ENCODE data around the gene KIAA1210. TPM values are rescaled to one million over a fixed set of nuclear protein-coding genes. Genes with fewer than 3 reads are reported as not detected.

KIAA1210 gene
- total and polyA plus RNA-seq, 3 experiments from 2014 or later: not detected

- POLR2A ChIA-PET: no interaction called here
- CTCF ChIA-PET: no interaction called here
- no peaks in the 10 kb centered on the region for H3K27me3 ChIP-seq (ENCODE audit: insufficient read depth, low read length, poor library complexity, severe bottlenecking)
- no peak overlapping the region for H3K4me3 ChIP-seq (ENCODE audit: low read length)
- Mint-ChIP-seq H3K27me3 (peaks cover 9 to 13% of the 10 kb centered on the region in 2 donors), H3K4me3 (no peak overlapping the region), H3K9me3 (no peaks in the 10 kb centered on the region), H3K27ac (no peak overlapping the region), H3K4me1 (no peaks in the 10 kb centered on the region), H3K36me3 (no peaks in the 10 kb centered on the region)
- no peaks in the 10 kb centered on the region for H3K9me3 ChIP-seq (ENCODE audit: low read length)
- DNase-seq: no peak
- no peak overlapping the region for H3K27ac ChIP-seq (ENCODE audit: low read depth, low read length)
- no peaks in the 10 kb centered on the region for H3K36me3 ChIP-seq (ENCODE audit: insufficient read depth, low read length)
- no peaks in the 10 kb centered on the region for H3K4me1 ChIP-seq (ENCODE audit: insufficient read depth, low read length)
Observed at GRCh38 chrX:119089619-119090018, 38.0 kb downstream of the KIAA1210 start.

DNA sequence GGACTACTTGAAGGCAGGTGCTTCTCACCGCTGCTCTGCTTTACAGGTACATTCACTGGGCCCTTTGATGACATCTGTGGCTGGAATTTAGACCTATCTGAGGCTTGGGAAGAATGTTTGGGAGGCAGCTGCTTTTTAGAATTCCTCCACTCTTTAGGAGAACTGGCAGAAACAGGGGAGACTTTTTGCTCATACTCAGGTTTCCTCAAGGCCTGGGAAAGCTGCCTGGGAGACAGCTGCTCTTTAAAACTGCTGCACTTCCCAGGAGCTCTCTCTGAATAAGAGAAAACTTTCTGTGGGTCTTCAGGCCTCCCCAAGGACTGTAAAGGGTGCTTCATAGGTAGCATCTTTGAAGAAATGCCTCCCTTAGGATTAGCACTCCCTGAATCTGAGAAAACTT lies 40.5 kb downstream of the KIAA1210 start:
- H3K27ac Mint-ChIP-seq: no peak overlapping the region
- peaks cover 10% of the 10 kb centered on the region in 2 donors for H3K27me3 Mint-ChIP-seq
- H3K4me1 Mint-ChIP-seq: no peaks in the 10 kb centered on the region
- H3K36me3 Mint-ChIP-seq: no peaks in the 10 kb centered on the region
- no peak overlapping the region for H3K4me3 ChIP-seq (ENCODE audit: low read length)
- no peaks in the 10 kb centered on the region for H3K27me3 ChIP-seq (ENCODE audit: insufficient read depth, low read length, poor library complexity, severe bottlenecking)
- no peak overlapping the region for H3K4me3 Mint-ChIP-seq
- H3K9me3 Mint-ChIP-seq: no peaks in the 10 kb centered on the region
- no peaks in the 10 kb centered on the region for H3K9me3 ChIP-seq (ENCODE audit: low read length)
- no peaks in the 10 kb centered on the region for H3K4me1 ChIP-seq (ENCODE audit: insufficient read depth, low read length)
- DNase-seq: no peak
- H3K27ac ChIP-seq (ENCODE audit: low read depth, low read length): no peak overlapping the region
- ChIA-PET CTCF (no interaction called here), POLR2A (no interaction called here)
- no peaks in the 10 kb centered on the region for H3K36me3 ChIP-seq (ENCODE audit: insufficient read depth, low read length)

DNA sequence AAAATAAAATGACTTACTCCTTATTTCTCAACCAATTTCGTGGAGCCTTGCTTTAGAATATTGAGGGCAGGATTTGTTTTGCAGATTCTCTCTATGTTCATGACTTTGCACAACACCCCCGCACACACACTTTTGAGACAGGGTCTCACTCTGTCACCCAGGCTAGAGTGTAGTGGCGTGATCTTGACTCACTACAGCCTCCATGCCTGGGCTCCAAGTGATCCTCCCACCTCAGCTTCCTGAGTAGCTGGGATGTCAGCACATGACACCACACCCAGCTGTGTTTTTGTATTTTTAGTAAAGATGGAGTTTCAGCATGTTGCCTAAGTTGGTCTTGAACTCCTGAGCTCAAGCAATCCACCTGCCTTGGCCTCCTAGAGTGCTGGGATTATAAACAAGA lies 42.8 kb downstream of the KIAA1210 start:
- H3K4me3 ChIP-seq (ENCODE audit: low read length): no peak overlapping the region
- H3K36me3 Mint-ChIP-seq: no peaks in the 10 kb centered on the region
- H3K27ac ChIP-seq (ENCODE audit: low read depth, low read length): no peak overlapping the region
- H3K4me3 Mint-ChIP-seq: no peak overlapping the region
- no peak overlapping the region for H3K27ac Mint-ChIP-seq
- no peaks in the 10 kb centered on the region for H3K4me1 Mint-ChIP-seq
- no peaks in the 10 kb centered on the region for H3K9me3 Mint-ChIP-seq
- H3K27me3 ChIP-seq (ENCODE audit: insufficient read depth, low read length, poor library complexity, severe bottlenecking): no peaks in the 10 kb centered on the region
- H3K9me3 ChIP-seq (ENCODE audit: low read length): no peaks in the 10 kb centered on the region
- H3K27me3 Mint-ChIP-seq: peaks cover 8 to 11% of the 10 kb centered on the region in 2 donors
- H3K36me3 ChIP-seq (ENCODE audit: insufficient read depth, low read length): no peaks in the 10 kb centered on the region
- ChIA-PET CTCF (no interaction called here), POLR2A (no interaction called here)
- no peaks in the 10 kb centered on the region for H3K4me1 ChIP-seq (ENCODE audit: insufficient read depth, low read length)
- no peak for DNase-seq

DNA sequence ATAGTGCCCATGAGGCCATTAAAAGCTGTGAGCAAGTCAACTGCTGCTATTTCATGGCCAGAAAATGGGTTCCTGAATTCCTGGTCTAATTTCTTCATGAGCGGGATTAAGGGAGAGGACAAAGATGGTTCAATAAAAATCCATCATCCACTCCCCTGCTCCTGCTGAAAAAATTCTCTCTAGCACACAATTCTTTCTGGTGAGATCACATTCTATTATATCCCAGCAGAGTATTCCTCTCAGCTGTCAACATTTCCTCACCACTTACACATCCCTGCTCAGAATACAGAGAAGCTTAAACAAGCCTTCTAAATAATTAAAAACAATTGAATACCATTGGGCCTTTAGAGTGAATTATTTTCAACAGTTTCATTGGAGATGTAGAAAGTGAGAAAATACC lies 45.3 kb downstream of the KIAA1210 start:
- ChIA-PET CTCF (no interaction called here), POLR2A (no interaction called here)
- H3K27ac ChIP-seq (ENCODE audit: low read depth, low read length): no peak overlapping the region
- no peaks in the 10 kb centered on the region for H3K4me1 ChIP-seq (ENCODE audit: insufficient read depth, low read length)
- no peak overlapping the region for H3K4me3 Mint-ChIP-seq
- H3K36me3 ChIP-seq (ENCODE audit: insufficient read depth, low read length): no peaks in the 10 kb centered on the region
- no peaks in the 10 kb centered on the region for H3K36me3 Mint-ChIP-seq
- no peaks in the 10 kb centered on the region for H3K9me3 ChIP-seq (ENCODE audit: low read length)
- DNase-seq: no peak
- H3K27ac Mint-ChIP-seq: no peak overlapping the region
- H3K4me3 ChIP-seq (ENCODE audit: low read length): no peak overlapping the region
- H3K27me3 ChIP-seq (ENCODE audit: insufficient read depth, low read length, poor library complexity, severe bottlenecking): no peaks in the 10 kb centered on the region
- no peaks in the 10 kb centered on the region for H3K4me1 Mint-ChIP-seq
- H3K9me3 Mint-ChIP-seq: peaks cover 0 to 2% (median 0%) of the 10 kb centered on the region in 5 donors
- peaks cover 8 to 11% of the 10 kb centered on the region in 2 donors for H3K27me3 Mint-ChIP-seq

DNA sequence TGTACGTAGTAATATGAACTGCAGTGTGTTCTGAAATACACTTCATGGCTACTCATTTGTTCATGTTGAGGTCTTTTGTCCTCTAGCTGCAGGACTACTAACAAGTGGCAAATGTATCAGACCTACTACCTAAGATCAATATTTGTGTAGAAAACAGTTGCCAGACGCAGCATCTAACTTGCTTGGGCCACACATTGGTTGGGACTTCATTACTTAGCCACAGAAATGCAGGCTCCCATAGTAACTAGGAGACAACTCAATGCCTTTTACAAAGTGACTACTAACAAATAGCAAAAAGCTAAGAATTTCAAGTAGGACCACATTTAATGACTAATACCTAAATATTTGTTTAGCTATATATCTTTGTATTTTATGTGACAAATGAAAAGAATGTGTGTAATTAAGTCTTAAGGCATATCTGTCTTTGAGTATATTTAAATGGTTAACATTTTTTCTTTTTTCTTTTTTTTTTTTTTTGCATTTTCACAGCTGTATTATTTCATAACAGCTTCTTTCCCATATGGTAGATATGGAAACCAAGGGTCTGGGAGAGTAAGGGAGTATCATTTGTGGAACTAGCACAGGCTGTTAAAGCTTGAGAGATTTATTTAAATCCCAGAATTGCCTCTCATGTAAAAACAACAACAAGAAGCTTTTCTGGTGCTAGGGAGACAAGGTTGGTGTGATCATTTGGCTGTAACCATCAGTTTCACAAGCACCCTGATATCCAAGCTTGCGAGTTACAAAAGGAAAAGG lies 52.2 kb downstream of the KIAA1210 start:
- Histone ChIP-seq H3K4me3 (ENCODE audit: low read length) (no peak overlapping the region), H3K4me1 (ENCODE audit: insufficient read depth, low read length) (no peaks in the 10 kb centered on the region), H3K27ac (ENCODE audit: low read depth, low read length) (no peak overlapping the region), H3K27me3 (ENCODE audit: insufficient read depth, low read length, poor library complexity, severe bottlenecking) (no peaks in the 10 kb centered on the region), H3K9me3 (ENCODE audit: low read length) (no peaks in the 10 kb centered on the region), H3K36me3 (ENCODE audit: insufficient read depth, low read length) (no peaks in the 10 kb centered on the region)
- Mint-ChIP-seq H3K9me3 (peaks cover 0 to 2% (median 0%) of the 10 kb centered on the region in 5 donors), H3K27ac (no peak overlapping the region), H3K36me3 (no peaks in the 10 kb centered on the region), H3K4me3 (no peak overlapping the region), H3K4me1 (no peaks in the 10 kb centered on the region), H3K27me3 (peaks cover 4 to 6% of the 10 kb centered on the region in 2 donors)
- ChIA-PET POLR2A (no interaction called here), CTCF (no interaction called here)
- no peak for DNase-seq

GRCh38 chrX:119073911-119074310 lies 53.7 kb downstream of the KIAA1210 start:
- CTCF ChIA-PET: no interaction called here
- Histone ChIP-seq H3K4me1 (ENCODE audit: insufficient read depth, low read length) (no peaks in the 10 kb centered on the region), H3K27ac (ENCODE audit: low read depth, low read length) (no peak overlapping the region), H3K4me3 (ENCODE audit: low read length) (no peak overlapping the region), H3K9me3 (ENCODE audit: low read length) (no peaks in the 10 kb centered on the region), H3K27me3 (ENCODE audit: insufficient read depth, low read length, poor library complexity, severe bottlenecking) (no peaks in the 10 kb centered on the region), H3K36me3 (ENCODE audit: insufficient read depth, low read length) (no peaks in the 10 kb centered on the region)
- Mint-ChIP-seq H3K4me3 (no peak overlapping the region), H3K27me3 (peaks cover 0 to 6% of the 10 kb centered on the region in 2 donors), H3K27ac (no peak overlapping the region), H3K36me3 (no peaks in the 10 kb centered on the region), H3K9me3 (peaks cover 0 to 2% (median 0%) of the 10 kb centered on the region in 5 donors), H3K4me1 (no peaks in the 10 kb centered on the region)
- POLR2A ChIA-PET: no interaction called here
- DNase-seq: no peak

GRCh38 chrX:119073200-119073905 lies 54.3 kb downstream of the KIAA1210 start:
- Histone ChIP-seq H3K9me3 (ENCODE audit: low read length) (no peaks in the 10 kb centered on the region), H3K27ac (ENCODE audit: low read depth, low read length) (no peak overlapping the region), H3K4me1 (ENCODE audit: insufficient read depth, low read length) (no peaks in the 10 kb centered on the region), H3K4me3 (ENCODE audit: low read length) (no peak overlapping the region), H3K27me3 (ENCODE audit: insufficient read depth, low read length, poor library complexity, severe bottlenecking) (no peaks in the 10 kb centered on the region), H3K36me3 (ENCODE audit: insufficient read depth, low read length) (no peaks in the 10 kb centered on the region)
- H3K27ac Mint-ChIP-seq: no peak overlapping the region
- no peak overlapping the region for H3K4me3 Mint-ChIP-seq
- peaks cover 0 to 6% of the 10 kb centered on the region in 2 donors for H3K27me3 Mint-ChIP-seq
- H3K36me3 Mint-ChIP-seq: no peaks in the 10 kb centered on the region
- POLR2A ChIA-PET: no interaction called here
- H3K9me3 Mint-ChIP-seq: peaks cover 0 to 2% (median 0%) of the 10 kb centered on the region in 5 donors
- no peaks in the 10 kb centered on the region for H3K4me1 Mint-ChIP-seq
- CTCF ChIA-PET: no interaction called here
- no peak for DNase-seq

DNA sequence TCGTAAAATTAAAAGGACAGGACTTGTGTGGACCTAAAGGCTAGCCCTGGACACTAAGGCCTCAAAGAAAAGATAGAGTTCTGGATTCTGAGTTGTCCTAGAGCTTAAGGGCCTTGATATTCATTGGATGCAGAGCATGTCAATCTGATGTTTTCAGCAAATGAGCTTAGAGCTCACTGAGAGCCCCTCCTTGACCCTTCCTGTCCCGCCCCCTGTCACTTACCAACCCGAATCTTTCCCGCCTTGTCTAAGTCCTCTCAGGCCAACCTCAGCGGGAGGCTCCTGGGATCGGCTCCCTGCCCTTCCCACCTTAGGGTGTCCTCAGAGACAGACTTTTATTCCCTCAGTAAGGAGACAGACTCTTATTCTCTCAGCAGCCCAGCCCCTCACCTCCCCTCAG lies 54.9 kb downstream of the KIAA1210 start, which contains the start of gene CT47C1:
TSS of gene CT47C1 (plus strand) at position 250 of the 400 bp plus-strand sequence. CDS start 233 bp downstream, outside the sequence.
- no peaks in the 10 kb centered on the region for H3K36me3 ChIP-seq (ENCODE audit: insufficient read depth, low read length)
- peaks cover 0 to under 1% (median 0%) of the 10 kb centered on the region in 5 donors for H3K9me3 Mint-ChIP-seq
- H3K9me3 ChIP-seq (ENCODE audit: low read length): no peaks in the 10 kb centered on the region
- H3K27ac ChIP-seq (ENCODE audit: low read depth, low read length): no peak within 1 kb of the TSS
- no peak within 1 kb of the TSS for H3K4me3 ChIP-seq (ENCODE audit: low read length)
- no peaks in the 10 kb centered on the region for H3K4me1 ChIP-seq (ENCODE audit: insufficient read depth, low read length)
- H3K27me3 ChIP-seq (ENCODE audit: insufficient read depth, low read length, poor library complexity, severe bottlenecking): no peaks in the 10 kb centered on the region
- no peak within 1 kb of the TSS for H3K4me3 Mint-ChIP-seq
- H3K36me3 Mint-ChIP-seq: no peaks in the 10 kb centered on the region
- H3K4me1 Mint-ChIP-seq: no peaks in the 10 kb centered on the region
- no peak within 1 kb of the TSS for H3K27ac Mint-ChIP-seq
- peaks cover 0 to 6% of the 10 kb centered on the region in 2 donors for H3K27me3 Mint-ChIP-seq
- ChIA-PET CTCF (no interaction called here), POLR2A (no interaction called here)
- no peak for DNase-seq

All from CD8-positive, alpha-beta memory T cell (primary cell).